SK-N-SH treated with all-trans-retinoic acid at 6 μM for 48 hours (cell line): ENCODE results near the gene PLCB1.

Experiments used
- ATAC-seq: fragments of 200-7000 bp; cut with Tn5 transposase; 3 replicates; pipeline ENCODE4 v1.9.1; 2020; ENCODE audit warnings: mild to moderate bottlenecking, moderate library complexity
- BACH2 ChIP-seq: fragments of 250-450 bp; sonication (Bioruptor Pico); IDR thresholded peaks from 2 replicates; pipeline ENCODE4 v1.9.0; 2021; ENCODE audit warnings: mild to moderate bottlenecking, borderline replicate concordance
- CREB5 ChIP-seq: fragments of 250-450 bp; sonication (Bioruptor Pico); IDR thresholded peaks from 2 replicates; pipeline ENCODE4 v1.5.1; 2020; ENCODE audit warnings: low read depth, mild to moderate bottlenecking, moderate library complexity
- CSDC2 ChIP-seq: fragments of 250-450 bp; sonication (Bioruptor Pico); IDR thresholded peaks from 2 replicates; pipeline ENCODE4 v1.5.0; 2020; ENCODE audit warnings: mild to moderate bottlenecking, moderate library complexity
- ESRRG ChIP-seq: fragments of 250-450 bp; sonication (Bioruptor Pico); IDR thresholded peaks from 2 replicates; pipeline ENCODE4 v1.6.1; 2021; ENCODE audit warnings: mild to moderate bottlenecking
- ISL1 ChIP-seq: fragments of 250-450 bp; sonication (Bioruptor Pico); IDR thresholded peaks from 2 replicates; pipeline ENCODE4 v2.1.2; 2022; ENCODE audit warnings: mild to moderate bottlenecking, moderate library complexity
- OSR1 ChIP-seq: fragments of 250-450 bp; sonication (Bioruptor Pico); IDR thresholded peaks from 2 replicates; pipeline ENCODE4 v1.8.0; 2022; ENCODE audit warnings: moderate library complexity, mild to moderate bottlenecking, inconsistent platforms
- PATZ1 ChIP-seq: fragments of 250-450 bp; sonication (Bioruptor Pico); IDR thresholded peaks from 2 replicates; pipeline ENCODE4 v1.8.0; 2020; ENCODE audit warnings: mild to moderate bottlenecking, moderate library complexity, borderline replicate concordance
- POU6F1 ChIP-seq: fragments of 250-450 bp; sonication (Bioruptor Pico); IDR thresholded peaks from 2 replicates; pipeline ENCODE4 v1.8.0; 2021; ENCODE audit warnings: low read depth, mild to moderate bottlenecking, moderate library complexity, borderline replicate concordance
- PPARA ChIP-seq: fragments of 250-450 bp; sonication (Bioruptor Pico); IDR thresholded peaks from 2 replicates; pipeline ENCODE4 v1.5.0; 2020; ENCODE audit warnings: mild to moderate bottlenecking, borderline replicate concordance
- RARB ChIP-seq: fragments of 250-450 bp; sonication (Bioruptor Pico); IDR thresholded peaks from 2 replicates; pipeline ENCODE4 v1.8.0; 2021; ENCODE audit warnings: mild to moderate bottlenecking, moderate library complexity
- SNAI2 ChIP-seq: fragments of 250-450 bp; sonication (Bioruptor Pico); IDR thresholded peaks from 2 replicates; pipeline ENCODE4 v1.5.0; 2020; ENCODE audit warnings: mild to moderate bottlenecking, moderate library complexity
- TCF4 ChIP-seq: fragments of 250-450 bp; sonication (Bioruptor Pico); IDR thresholded peaks from 2 replicates; pipeline ENCODE4 v1.8.0; 2021; ENCODE audit warnings: mild to moderate bottlenecking, moderate library complexity, borderline replicate concordance
- TOX ChIP-seq: fragments of 250-450 bp; sonication (Bioruptor Pico); IDR thresholded peaks from 2 replicates; pipeline ENCODE4 v1.8.0; 2021; ENCODE audit warnings: mild to moderate bottlenecking, moderate library complexity, borderline replicate concordance
- ZFP3 ChIP-seq: fragments of 250-450 bp; sonication (Bioruptor Pico); IDR thresholded peaks from 2 replicates; pipeline ENCODE4 v1.5.0; 2020; ENCODE audit warnings: mild to moderate bottlenecking, moderate library complexity
- ZNF565 ChIP-seq: fragments of 450-650 bp; formaldehyde crosslinking; conservative IDR thresholded peaks from 2 replicates; pipeline ENCODE4 v1.5.0; 2020; ENCODE audit warnings: low read depth, mild to moderate bottlenecking, moderate library complexity
- ZNF70 ChIP-seq: fragments of 450-650 bp; formaldehyde crosslinking; IDR thresholded peaks from 2 replicates; pipeline ENCODE4 v1.5.0; 2020; ENCODE audit warnings: mild to moderate bottlenecking, moderate library complexity

PLCB1 gene

DNA sequence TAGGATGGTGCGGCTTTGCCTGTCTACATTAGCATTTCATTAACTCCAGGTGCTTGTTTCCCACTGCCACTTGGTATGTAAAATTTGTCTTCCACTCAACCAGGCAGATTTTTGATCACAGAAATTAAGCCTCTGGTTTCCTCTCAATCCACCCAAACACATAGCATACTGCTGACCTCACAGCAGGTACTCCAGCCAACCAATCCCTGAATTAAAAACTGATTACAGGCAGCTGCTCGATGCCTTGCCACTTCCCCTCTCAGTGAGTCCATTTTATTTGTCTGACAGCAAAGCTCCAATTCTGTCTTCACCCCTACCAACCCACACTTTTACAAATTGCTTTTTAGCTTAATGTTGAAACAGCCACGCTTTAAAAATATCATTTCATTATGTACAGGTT lies 95.2 kb downstream of the PLCB1 start (continued):
- no peak for TF ChIP-seq TCF4 (CRISPR knock-in tag)
- no peak for TF ChIP-seq CREB5 (CRISPR knock-in tag)
- TF ChIP-seq ESRRG (CRISPR knock-in tag) = no peak

GRCh38 chr20:8228315-8228714 lies 96.2 kb downstream of the PLCB1 start:
- no peak for ATAC-seq
- TF ChIP-seq POU6F1 (CRISPR knock-in tag) (no peak), BACH2 (no peak), PPARA (no peak), CSDC2 (no peak), CREB5 (CRISPR knock-in tag) (no peak), ZNF70 (CRISPR knock-in tag) (no peak)
- TF ChIP-seq, all 23 proteins: peak for 0

DNA sequence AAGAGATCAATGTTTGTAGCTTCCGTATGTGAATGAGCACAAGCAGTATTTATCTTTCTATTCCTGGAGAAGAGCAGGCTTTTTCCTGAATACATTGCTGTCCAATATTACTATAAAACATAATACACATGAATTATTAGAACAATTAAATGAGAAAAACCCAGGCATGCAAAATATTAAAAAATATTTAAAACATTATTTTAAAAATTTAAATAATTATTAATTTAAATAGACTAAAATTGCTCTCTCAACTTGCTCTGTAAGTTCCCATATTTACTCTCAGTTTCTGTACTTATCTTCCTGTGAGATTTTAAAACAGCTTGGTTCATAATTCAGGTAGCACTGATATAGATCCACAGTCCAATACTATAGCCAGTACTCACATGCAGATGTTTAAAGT lies 97.0 kb downstream of the PLCB1 start:
- TF ChIP-seq TOX (CRISPR knock-in tag) (no peak), RARB (CRISPR knock-in tag) (no peak), OSR1 (CRISPR knock-in tag) (no peak), ZNF565 (no peak), SNAI2 (CRISPR knock-in tag) (no peak), PATZ1 (CRISPR knock-in tag) (no peak), TCF4 (CRISPR knock-in tag) (no peak), POU6F1 (CRISPR knock-in tag) (no peak), CREB5 (CRISPR knock-in tag) (no peak), PPARA (no peak), ISL1 (CRISPR knock-in tag) (no peak), ESRRG (CRISPR knock-in tag) (no peak), ZFP3 (CRISPR knock-in tag) (no peak)
- no peak for ATAC-seq

- TF ChIP-seq ESRRG (CRISPR knock-in tag) = no peak
- TF ChIP-seq SNAI2 (CRISPR knock-in tag) = no peak
- no peak for ATAC-seq
These were observed 99.0 kb downstream of the PLCB1 start for GRCh38 chr20:8231038-8231437.

- TF ChIP-seq TOX (CRISPR knock-in tag) = no peak
- no peak for TF ChIP-seq ESRRG (CRISPR knock-in tag)
- TF ChIP-seq SNAI2 (CRISPR knock-in tag) = no peak
- TF ChIP-seq, all 23 proteins: peak for 0
- no peak for ATAC-seq
These were observed 100.3 kb downstream of the PLCB1 start for GRCh38 chr20:8232332-8232731.
